Measurements from ENCODE around the gene RUBCNL. TPM values are rescaled to one million over a fixed set of nuclear protein-coding genes. Genes with fewer than 3 reads are reported as not detected.

RUBCNL gene
- polyA plus RNA-seq, 4 donors = 1.9 to 3.5 (median 2.0) TPM

- DNase-seq (ENCODE audit: low read depth in 4 of 4, low spot score in 2 of 4) = no peak
Observed at GRCh38 chr13:46342538-46342937, 44.5 kb downstream of the RUBCNL start.

GRCh38 chr13:46341112-46341711 lies 45.8 kb downstream of the RUBCNL start:
- DNase-seq (ENCODE audit: low read depth in 4 of 4, low spot score in 2 of 4) = no peak

GRCh38 chr13:46340631-46341111 lies 46.4 kb downstream of the RUBCNL start:
- no peak for DNase-seq (ENCODE audit: low read depth in 4 of 4, low spot score in 2 of 4)

- no peak for DNase-seq (ENCODE audit: low read depth in 4 of 4, low spot score in 2 of 4)
Observed at GRCh38 chr13:46340011-46340410, 47.0 kb downstream of the RUBCNL start.

GRCh38 chr13:46339035-46339666 lies 47.9 kb downstream of the RUBCNL start:
- no peak for DNase-seq (ENCODE audit: low read depth in 4 of 4, low spot score in 2 of 4)

- no peak for DNase-seq (ENCODE audit: low read depth in 4 of 4, low spot score in 2 of 4)
Observed at GRCh38 chr13:46337700-46338099, 49.4 kb downstream of the RUBCNL start.

GRCh38 chr13:46334035-46334822 lies 52.8 kb downstream of the RUBCNL start:
- no peak for DNase-seq (ENCODE audit: low read depth in 4 of 4, low spot score in 2 of 4)

GRCh38 chr13:46332772-46333171 lies 54.3 kb downstream of the RUBCNL start:
- no peak for DNase-seq (ENCODE audit: low read depth in 4 of 4, low spot score in 2 of 4)

- no peak for DNase-seq (ENCODE audit: low read depth in 4 of 4, low spot score in 2 of 4)
Observed at GRCh38 chr13:46329624-46330023, 57.4 kb downstream of the RUBCNL start.

- no peak for DNase-seq (ENCODE audit: low read depth in 4 of 4, low spot score in 2 of 4)
Observed at GRCh38 chr13:46327246-46327645, 59.8 kb downstream of the RUBCNL start.

GRCh38 chr13:46324976-46325375 lies 62.1 kb downstream of the RUBCNL start:
- no peak for DNase-seq (ENCODE audit: low read depth in 4 of 4, low spot score in 2 of 4)

GRCh38 chr13:46321494-46322225 lies 65.4 kb downstream of the RUBCNL start:
- peak; percentile 23 to 33 (median 26) for DNase-seq (ENCODE audit: low read depth in 4 of 4, low spot score in 2 of 4)

- no peak for DNase-seq (ENCODE audit: low read depth in 4 of 4, low spot score in 2 of 4)
Observed at GRCh38 chr13:46320821-46321220, 66.2 kb downstream of the RUBCNL start.

- DNase-seq (ENCODE audit: low read depth in 4 of 4, low spot score in 2 of 4) = no peak
Observed at GRCh38 chr13:46320406-46320805, 66.6 kb downstream of the RUBCNL start.

- no peak for DNase-seq (ENCODE audit: low read depth in 4 of 4, low spot score in 2 of 4)
Observed at GRCh38 chr13:46318986-46319385, 68.1 kb downstream of the RUBCNL start.

- DNase-seq (ENCODE audit: low read depth in 4 of 4, low spot score in 2 of 4) = no peak
Observed at GRCh38 chr13:46317120-46317519, 69.9 kb downstream of the RUBCNL start.

- no peak for DNase-seq (ENCODE audit: low read depth in 4 of 4, low spot score in 2 of 4)
Observed at GRCh38 chr13:46315491-46316075, 71.5 kb downstream of the RUBCNL start.

- DNase-seq (ENCODE audit: low read depth in 4 of 4, low spot score in 2 of 4) = no peak
Observed at GRCh38 chr13:46315036-46315435, 72.0 kb downstream of the RUBCNL start.

- no peak for DNase-seq (ENCODE audit: low read depth in 4 of 4, low spot score in 2 of 4)
Observed at GRCh38 chr13:46314587-46314986, 72.5 kb downstream of the RUBCNL start.

- DNase-seq (ENCODE audit: low read depth in 4 of 4, low spot score in 2 of 4) = no peak
Observed at GRCh38 chr13:46313432-46314257, 73.4 kb downstream of the RUBCNL start.

Measured in left renal cortex interstitium (tissue), 4 donors.